Mammary epithelial cell (primary cell): ENCODE measurements around the gene LIPN.

Experiments
- EZH2 ChIP-seq: IDR thresholded peaks from 2 replicates; pipeline ENCODE4 v1.6.1; 2012; ENCODE audit warnings: low read length, inconsistent platforms, borderline replicate concordance
- TF ChIP-seq, protein P1 (sequence below), 2 donors: IDR thresholded peaks in 1 of 2; conservative IDR thresholded peaks in 1 of 2; 2 replicates each; pipeline ENCODE4 v1.5.1; 2011 to 2012; ENCODE audit warnings: inconsistent platforms in 2 of 2, low read length in 2 of 2, mild to moderate bottlenecking in 2 of 2, control low read depth in 1 of 2, low read depth in 1 of 2; ENCODE audit not compliant: insufficient read depth in 1 of 2; ENCODE audit errors: extremely low read depth in 1 of 2

- no peak for TF ChIP-seq EZH2
- TF ChIP-seq, protein P1, sequence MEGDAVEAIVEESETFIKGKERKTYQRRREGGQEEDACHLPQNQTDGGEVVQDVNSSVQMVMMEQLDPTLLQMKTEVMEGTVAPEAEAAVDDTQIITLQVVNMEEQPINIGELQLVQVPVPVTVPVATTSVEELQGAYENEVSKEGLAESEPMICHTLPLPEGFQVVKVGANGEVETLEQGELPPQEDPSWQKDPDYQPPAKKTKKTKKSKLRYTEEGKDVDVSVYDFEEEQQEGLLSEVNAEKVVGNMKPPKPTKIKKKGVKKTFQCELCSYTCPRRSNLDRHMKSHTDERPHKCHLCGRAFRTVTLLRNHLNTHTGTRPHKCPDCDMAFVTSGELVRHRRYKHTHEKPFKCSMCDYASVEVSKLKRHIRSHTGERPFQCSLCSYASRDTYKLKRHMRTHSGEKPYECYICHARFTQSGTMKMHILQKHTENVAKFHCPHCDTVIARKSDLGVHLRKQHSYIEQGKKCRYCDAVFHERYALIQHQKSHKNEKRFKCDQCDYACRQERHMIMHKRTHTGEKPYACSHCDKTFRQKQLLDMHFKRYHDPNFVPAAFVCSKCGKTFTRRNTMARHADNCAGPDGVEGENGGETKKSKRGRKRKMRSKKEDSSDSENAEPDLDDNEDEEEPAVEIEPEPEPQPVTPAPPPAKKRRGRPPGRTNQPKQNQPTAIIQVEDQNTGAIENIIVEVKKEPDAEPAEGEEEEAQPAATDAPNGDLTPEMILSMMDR (conservative IDR thresholded peaks at IDR 0.05 in 1 of 2, IDR thresholded peaks at IDR 0.05 in 1 of 2; ENCODE audit: extremely low read depth in 1 of 2, insufficient read depth in 1 of 2, low read depth in 1 of 2, low read length in 2 of 2): no peak
Observed at GRCh38 chr10:88804083-88804812, 44.4 kb downstream of the LIPN start.
